Cardiac muscle cell (in vitro differentiated cells and primary cell): ENCODE results near the gene JAK3. TPM values are rescaled to one million over a fixed set of nuclear protein-coding genes. Genes with fewer than 3 reads are reported as not detected.

Source experiments
- DNase-seq, 2 donors: peaks; one replicate each; pipeline versions ENCODE4 v3.0.0 to v3.0.0-alpha.2; 2010 to 2017; ENCODE audit warnings: low read depth in 1 of 2, low spot score in 1 of 2
- H3K27ac ChIP-seq: fragments of 200-600 bp; sonication (generic); 2 replicates; pipeline ENCODE4 v1.5.1; 2016
- H3K27me3 ChIP-seq: fragments of 200-600 bp; sonication (generic); 2 replicates; pipeline ENCODE4 v1.6.0; 2016; ENCODE audit warnings: control low read depth
- H3K36me3 ChIP-seq: fragments of 200-600 bp; sonication (generic); 2 replicates; pipeline ENCODE4 v1.5.1; 2016; ENCODE audit warnings: control low read depth
- H3K4me1 ChIP-seq: fragments of 200-600 bp; sonication (generic); 2 replicates; pipeline ENCODE4 v1.8.1; 2017; ENCODE audit warnings: low read depth, mild to moderate bottlenecking, mixed run types
- H3K4me3 ChIP-seq: fragments of 200-600 bp; sonication (generic); 2 replicates; pipeline ENCODE4 v1.5.1; 2016; ENCODE audit warnings: mild to moderate bottlenecking
- H3K9me3 ChIP-seq: fragments of 200-600 bp; sonication (generic); 2 replicates; pipeline ENCODE4 v1.5.1; 2017; ENCODE audit warnings: low read depth, mild to moderate bottlenecking, control low read depth
- CTCF ChIP-seq: IDR thresholded peaks from 2 replicates; pipeline ENCODE4 v1.5.1; 2012; ENCODE audit warnings: low read depth, mild to moderate bottlenecking, low read length
- polyA plus RNA-seq: library from polyadenylated mRNA; unstranded; fragments of >200 nt; fragmentation: Nextera tagmentation; extraction: Ambion mirVana; gene quantifications from 2 replicates; pipeline ENCODE4 v1.2.1, GENCODE V29; 2016
- total RNA-seq: library from RNA; depleted of rRNA; stranded (reverse); fragments of >200 nt; gene quantifications from 2 replicates; pipeline ENCODE4 v1.2.3, GENCODE V29; 2016

Gene JAK3
- total and polyA plus RNA-seq, 2 experiments from 2014 or later: 1.5 to 14.5 TPM

GRCh38 chr19:17862711-17863519 is 15.1 kb upstream of the JAK3 start:
- no peak overlapping the region for H3K4me3 ChIP-seq
- no peak overlapping the region for H3K27ac ChIP-seq
- H3K9me3 ChIP-seq: no peaks in the 10 kb centered on the region
- DNase-seq: no peak
- H3K4me1 ChIP-seq: peaks cover 6% of the 10 kb centered on the region
- H3K36me3 ChIP-seq: peaks cover 26% of the 10 kb centered on the region
- H3K27me3 ChIP-seq: no peaks in the 10 kb centered on the region
- no peak for TF ChIP-seq CTCF

GRCh38 chr19:17861542-17862402 is 14.0 kb upstream of the JAK3 start:
- peaks cover 26% of the 10 kb centered on the region for H3K36me3 ChIP-seq
- H3K27ac ChIP-seq: peak overlapping the region; percentile 4
- TF ChIP-seq CTCF: no peak

GRCh38 chr19:17860993-17861360 is 13.2 kb upstream of the JAK3 start:
- TF ChIP-seq CTCF: no peak
- Histone ChIP-seq H3K27me3 (no peaks in the 10 kb centered on the region), H3K9me3 (no peaks in the 10 kb centered on the region), H3K4me1 (peaks cover 6% of the 10 kb centered on the region), H3K36me3 (peaks cover 26% of the 10 kb centered on the region), H3K4me3 (peak overlapping the region; percentile 95), H3K27ac (peak overlapping the region; percentile 4)
- no peak for DNase-seq

More at GRCh38 chr19:17861542-17862402, 14.0 kb upstream of the JAK3 start:
- Histone ChIP-seq H3K4me3 (no peak overlapping the region), H3K4me1 (peaks cover 6% of the 10 kb centered on the region), H3K9me3 (no peaks in the 10 kb centered on the region), H3K27me3 (no peaks in the 10 kb centered on the region)
- DNase-seq: no peak

GRCh38 chr19:17860331-17860992 is 12.7 kb upstream of the JAK3 start:
- Histone ChIP-seq H3K27me3 (no peaks in the 10 kb centered on the region), H3K4me3 (peak overlapping the region; percentile 95), H3K4me1 (peaks cover 6% of the 10 kb centered on the region), H3K9me3 (no peaks in the 10 kb centered on the region), H3K36me3 (peaks cover 26% of the 10 kb centered on the region), H3K27ac (peak overlapping the region; percentile 20)
- DNase-seq: no peak
- no peak for TF ChIP-seq CTCF

GRCh38 chr19:17859533-17860330 is 11.9 kb upstream of the JAK3 start, which contains the start of gene RPL18A:
Gene RPL18A, plus strand, starts transcription at chr19:17859910. Its CDS starts 47 bp downstream, at chr19:17859957.
- H3K9me3 ChIP-seq: no peaks in the 10 kb centered on the region
- H3K4me3 ChIP-seq: peak within 1 kb of the TSS; percentile 95
- DNase-seq: peak; percentile 99 to 100
- peaks cover 26% of the 10 kb centered on the region for H3K36me3 ChIP-seq
- peak; percentile 94 for TF ChIP-seq CTCF
- H3K27ac ChIP-seq: peak within 1 kb of the TSS; percentile 36
- H3K4me1 ChIP-seq: peaks cover 6% of the 10 kb centered on the region
- H3K27me3 ChIP-seq: no peaks in the 10 kb centered on the region
